ENCODE results near the gene CPNE4. TPM values are rescaled to one million over a fixed set of nuclear protein-coding genes. Genes with fewer than 3 reads are reported as not detected.

Gene CPNE4
- total and polyA plus RNA-seq, 4 donors = 0.02 to 1.6 (median 0.29) TPM

GRCh38 chr3:131612745-131613144, 422.1 kb downstream of the CPNE4 start:
- no peaks in the 10 kb centered on the region for H3K4me1 ChIP-seq (ENCODE audit: control insufficient read depth in 5 of 5, insufficient read depth in 5 of 5, low read length in 5 of 5)
- H3K4me3 ChIP-seq = no peak overlapping the region
- DNase-seq (no peak), ATAC-seq (ENCODE audit: insufficient read depth, low FRiP score) (no peak)
- no peak for TF ChIP-seq CTCF (IDR thresholded peaks at IDR 0.05; ENCODE audit: control extremely low read depth, extremely low read depth)
- no peaks in the 10 kb centered on the region for H3K36me3 ChIP-seq (ENCODE audit: control insufficient read depth in 4 of 4, insufficient read depth in 4 of 4, low read length in 4 of 4)
- WGBS, 2 donors = 82 to 91% methylated on average over 1 of the region's 1 CpG
- H3K9ac ChIP-seq (ENCODE audit: insufficient read depth in 1 of 2, low read length in 2 of 2) = no peak overlapping the region
- no peaks in the 10 kb centered on the region for H3K9me3 ChIP-seq (ENCODE audit: control insufficient read depth in 4 of 4, insufficient read depth in 3 of 4, low read length in 3 of 4)
- no peak overlapping the region for H3K27ac ChIP-seq (ENCODE audit: low read depth in 1 of 2, low read length in 1 of 2)
- no peaks in the 10 kb centered on the region for H3K27me3 ChIP-seq (ENCODE audit: control insufficient read depth in 3 of 3, insufficient read depth in 3 of 3, low read length in 2 of 3)

GRCh38 chr3:131610174-131610573, 424.6 kb downstream of the CPNE4 start:
- Histone ChIP-seq H3K27me3 (ENCODE audit: control insufficient read depth in 3 of 3, insufficient read depth in 3 of 3, low read length in 2 of 3) (no peaks in the 10 kb centered on the region), H3K9me3 (ENCODE audit: control insufficient read depth in 4 of 4, insufficient read depth in 3 of 4, low read length in 3 of 4) (no peaks in the 10 kb centered on the region), H3K9ac (ENCODE audit: insufficient read depth in 1 of 2, low read length in 2 of 2) (no peak overlapping the region), H3K4me1 (ENCODE audit: control insufficient read depth in 5 of 5, insufficient read depth in 5 of 5, low read length in 5 of 5) (no peaks in the 10 kb centered on the region), H3K4me3 (no peak overlapping the region), H3K27ac (ENCODE audit: low read depth in 1 of 2, low read length in 1 of 2) (no peak overlapping the region), H3K36me3 (ENCODE audit: control insufficient read depth in 4 of 4, insufficient read depth in 4 of 4, low read length in 4 of 4) (no peaks in the 10 kb centered on the region)
- ATAC-seq (ENCODE audit: insufficient read depth, low FRiP score) = no peak
- DNase-seq = no peak
- TF ChIP-seq CTCF (IDR thresholded peaks at IDR 0.05; ENCODE audit: control extremely low read depth, extremely low read depth) = no peak

- no peak for ATAC-seq (ENCODE audit: insufficient read depth, low FRiP score)
- no peaks in the 10 kb centered on the region for H3K4me1 ChIP-seq (ENCODE audit: control insufficient read depth in 5 of 5, insufficient read depth in 5 of 5, low read length in 5 of 5)
Measured at GRCh38 chr3:131608741-131609140, 426.1 kb downstream of the CPNE4 start.

More at GRCh38 chr3:131608741-131609140, 426.1 kb downstream of the CPNE4 start:
- H3K27me3 ChIP-seq (ENCODE audit: control insufficient read depth in 3 of 3, insufficient read depth in 3 of 3, low read length in 2 of 3) = no peaks in the 10 kb centered on the region
- no peak overlapping the region for H3K4me3 ChIP-seq
- no peak overlapping the region for H3K9ac ChIP-seq (ENCODE audit: insufficient read depth in 1 of 2, low read length in 2 of 2)
- no peaks in the 10 kb centered on the region for H3K9me3 ChIP-seq (ENCODE audit: control insufficient read depth in 4 of 4, insufficient read depth in 3 of 4, low read length in 3 of 4)
- no peak for TF ChIP-seq CTCF (IDR thresholded peaks at IDR 0.05; ENCODE audit: control extremely low read depth, extremely low read depth)
- no peak overlapping the region for H3K27ac ChIP-seq (ENCODE audit: low read depth in 1 of 2, low read length in 1 of 2)
- DNase-seq = no peak
- no peaks in the 10 kb centered on the region for H3K36me3 ChIP-seq (ENCODE audit: control insufficient read depth in 4 of 4, insufficient read depth in 4 of 4, low read length in 4 of 4)

Data from lung (tissue), 12 donors.